NB4 (cell line): ENCODE data around the gene PDGFD.

ENCODE experiments used
- POLR2A ChIP-seq: IDR thresholded peaks from 2 replicates; pipeline ENCODE4 v1.6.1; 2011; ENCODE audit warnings: mild to moderate bottlenecking; ENCODE audit not compliant: insufficient read length; ENCODE audit errors: extremely low read depth
- TF ChIP-seq, protein P1 (sequence below): IDR thresholded peaks from one replicate; pipeline ENCODE4 v1.5.1; 2012; ENCODE audit warnings: low read depth, low read length

DNA sequence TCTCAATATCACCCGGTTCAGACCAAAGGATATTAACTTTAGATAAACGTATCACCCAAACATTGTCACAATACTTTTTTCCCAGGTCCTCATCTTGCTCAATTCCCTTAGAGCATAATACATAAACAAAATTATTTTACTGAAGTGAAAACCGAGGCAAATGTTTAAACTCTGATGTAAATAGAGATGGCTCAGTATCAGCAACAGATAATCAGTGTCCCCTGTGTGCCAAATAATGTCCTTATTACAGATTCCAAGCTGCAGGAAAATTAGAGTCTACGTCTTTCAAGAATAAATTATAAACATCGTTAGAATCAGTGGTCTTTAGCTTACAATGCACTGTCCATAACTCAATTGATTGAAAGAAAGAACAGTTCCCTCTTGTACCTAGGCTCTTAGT, 77.3 kb downstream of the PDGFD start:
- TF ChIP-seq, protein P1, sequence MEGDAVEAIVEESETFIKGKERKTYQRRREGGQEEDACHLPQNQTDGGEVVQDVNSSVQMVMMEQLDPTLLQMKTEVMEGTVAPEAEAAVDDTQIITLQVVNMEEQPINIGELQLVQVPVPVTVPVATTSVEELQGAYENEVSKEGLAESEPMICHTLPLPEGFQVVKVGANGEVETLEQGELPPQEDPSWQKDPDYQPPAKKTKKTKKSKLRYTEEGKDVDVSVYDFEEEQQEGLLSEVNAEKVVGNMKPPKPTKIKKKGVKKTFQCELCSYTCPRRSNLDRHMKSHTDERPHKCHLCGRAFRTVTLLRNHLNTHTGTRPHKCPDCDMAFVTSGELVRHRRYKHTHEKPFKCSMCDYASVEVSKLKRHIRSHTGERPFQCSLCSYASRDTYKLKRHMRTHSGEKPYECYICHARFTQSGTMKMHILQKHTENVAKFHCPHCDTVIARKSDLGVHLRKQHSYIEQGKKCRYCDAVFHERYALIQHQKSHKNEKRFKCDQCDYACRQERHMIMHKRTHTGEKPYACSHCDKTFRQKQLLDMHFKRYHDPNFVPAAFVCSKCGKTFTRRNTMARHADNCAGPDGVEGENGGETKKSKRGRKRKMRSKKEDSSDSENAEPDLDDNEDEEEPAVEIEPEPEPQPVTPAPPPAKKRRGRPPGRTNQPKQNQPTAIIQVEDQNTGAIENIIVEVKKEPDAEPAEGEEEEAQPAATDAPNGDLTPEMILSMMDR: no peak
- no peak for TF ChIP-seq POLR2A
